Glutamatergic neuron (in vitro differentiated cells): ENCODE results near the gene ANKZF1. TPM values are rescaled to one million over a fixed set of nuclear protein-coding genes. Genes with fewer than 3 reads are reported as not detected.

ENCODE experiments used
- DNase-seq: peaks from one replicate; pipeline ENCODE4 v3.0.0; 2022
- H3K27ac Mint-ChIP-seq: one replicate; pipeline ENCODE4 v1.8.0; 2020; ENCODE audit warnings: mild to moderate bottlenecking, mixed read lengths, inconsistent platforms; ENCODE audit not compliant: unreplicated experiment
- H3K27me3 Mint-ChIP-seq: one replicate; pipeline ENCODE4 v1.8.0; 2020; ENCODE audit warnings: mild to moderate bottlenecking, moderate library complexity, mixed read lengths, inconsistent platforms; ENCODE audit not compliant: unreplicated experiment
- H3K36me3 Mint-ChIP-seq: one replicate; pipeline ENCODE4 v1.8.0; 2020; ENCODE audit warnings: mild to moderate bottlenecking, mixed read lengths, inconsistent platforms; ENCODE audit not compliant: unreplicated experiment
- H3K4me1 Mint-ChIP-seq: one replicate; pipeline ENCODE4 v1.8.0; 2020; ENCODE audit warnings: mild to moderate bottlenecking, low read depth, mixed read lengths, inconsistent platforms; ENCODE audit not compliant: unreplicated experiment
- H3K4me3 Mint-ChIP-seq: one replicate; pipeline ENCODE4 v1.8.0; 2020; ENCODE audit warnings: mild to moderate bottlenecking, mixed read lengths, inconsistent platforms; ENCODE audit not compliant: unreplicated experiment
- H3K9me3 Mint-ChIP-seq: one replicate; pipeline ENCODE4 v1.8.0; 2020; ENCODE audit warnings: mild to moderate bottlenecking, moderate library complexity, mixed read lengths, inconsistent platforms; ENCODE audit not compliant: unreplicated experiment
- CTCF ChIP-seq: fragments of 200-600 bp; sonication (generic); IDR thresholded peaks from one replicate; pipeline ENCODE4 v1.5.0; 2021; ENCODE audit not compliant: partially characterized antibody, unreplicated experiment
- total RNA-seq: library from RNA; stranded (reverse); fragmentation: NEBNext Ultra II Directional; extraction: Animal tissue kit (Norgen Biotek cat#: 25700); gene quantifications from one replicate; pipeline ENCODE4 v1.2.1, GENCODE V29; 2021; ENCODE audit not compliant: unreplicated experiment

The ANKZF1 gene
- total RNA-seq, 1 donor from 2014 or later, result 95.8 TPM

GRCh38 chr2:219223831-219224610 lies 5.6 kb upstream of the ANKZF1 start:
- TF ChIP-seq CTCF, result no peak
- Mint-ChIP-seq H3K9me3 (peaks cover 6% of the 10 kb centered on the region), H3K27me3 (peaks cover 7% of the 10 kb centered on the region), H3K4me3 (no peak overlapping the region), H3K36me3 (peaks cover 5% of the 10 kb centered on the region), H3K27ac (no peak overlapping the region), H3K4me1 (peaks cover 15% of the 10 kb centered on the region)
- no peak for DNase-seq

DNA sequence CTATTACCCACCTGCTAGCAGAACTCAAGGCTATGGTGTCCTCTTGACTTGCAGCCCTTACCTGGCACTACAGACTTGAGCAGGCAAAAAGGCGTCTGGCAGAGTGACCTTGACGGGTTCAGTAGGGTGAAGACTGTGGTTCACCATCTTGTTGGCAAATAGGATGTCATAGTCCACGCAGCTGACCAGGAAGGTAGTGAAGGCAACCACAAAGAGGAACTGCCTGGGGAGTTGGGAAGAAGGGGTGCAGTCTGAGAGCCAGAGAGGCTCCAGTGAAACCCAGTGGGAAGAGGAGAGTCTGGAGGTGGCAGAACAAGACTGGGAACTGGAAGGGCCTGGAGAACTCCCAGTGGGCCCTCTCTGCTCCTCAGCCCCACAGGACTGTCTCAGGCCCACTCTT lies 4.3 kb upstream of the ANKZF1 start:
- Mint-ChIP-seq H3K36me3 (peaks cover 5% of the 10 kb centered on the region), H3K27me3 (peaks cover 11% of the 10 kb centered on the region), H3K4me3 (no peak overlapping the region), H3K4me1 (peaks cover 14% of the 10 kb centered on the region), H3K9me3 (peaks cover 6% of the 10 kb centered on the region), H3K27ac (no peak overlapping the region)
- no peak for DNase-seq
- no peak for TF ChIP-seq CTCF

DNA sequence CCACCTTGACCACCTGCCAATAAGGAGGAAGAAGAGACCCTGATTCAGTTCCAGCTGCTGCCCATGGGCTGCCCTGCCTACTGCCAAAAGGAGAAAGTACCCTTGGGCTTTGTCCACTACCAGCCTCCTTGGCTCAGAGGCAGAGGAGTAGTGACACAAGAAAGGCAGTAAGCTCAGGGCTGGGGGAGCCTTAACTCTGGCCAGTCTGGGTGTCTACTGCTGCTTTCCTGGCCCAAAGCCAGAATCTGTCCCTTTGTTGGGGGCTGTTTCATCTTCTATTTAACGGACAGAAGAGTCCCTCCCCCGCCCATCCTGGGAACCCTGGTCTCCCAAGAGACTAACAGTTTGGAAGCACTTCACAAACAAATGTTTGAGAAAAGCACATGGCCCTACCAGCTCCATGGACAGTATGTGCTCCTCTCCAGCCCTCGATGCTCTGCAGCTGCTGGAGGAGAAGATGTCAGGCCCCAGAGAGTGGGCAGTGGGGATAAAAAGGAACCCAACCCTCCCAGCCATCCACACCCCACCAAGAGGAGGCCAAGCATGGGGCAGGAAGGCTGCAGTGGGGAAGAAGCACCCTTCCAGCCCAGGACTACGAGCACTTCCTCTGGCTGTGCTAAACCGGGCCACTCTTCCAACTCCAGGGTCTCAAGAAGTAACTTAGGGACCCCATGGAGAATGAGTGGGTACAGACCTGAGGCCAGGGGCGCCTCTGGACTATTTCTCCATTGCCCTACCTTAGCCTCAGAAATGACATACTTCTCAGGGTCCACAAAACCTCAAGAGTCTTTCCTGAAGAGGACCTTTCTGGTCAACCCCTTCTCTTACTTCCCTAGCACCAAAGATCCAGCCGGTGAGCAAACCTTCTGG lies 1.3 kb upstream of the ANKZF1 start:
- DNase-seq, result no peak
- Mint-ChIP-seq H3K4me1 (peaks cover 15% of the 10 kb centered on the region), H3K9me3 (peaks cover 6% of the 10 kb centered on the region), H3K36me3 (no peaks in the 10 kb centered on the region), H3K27me3 (peaks cover 5% of the 10 kb centered on the region), H3K27ac (peak overlapping the region; percentile 33), H3K4me3 (peak overlapping the region; percentile 86)
- TF ChIP-seq CTCF, result no peak

DNA sequence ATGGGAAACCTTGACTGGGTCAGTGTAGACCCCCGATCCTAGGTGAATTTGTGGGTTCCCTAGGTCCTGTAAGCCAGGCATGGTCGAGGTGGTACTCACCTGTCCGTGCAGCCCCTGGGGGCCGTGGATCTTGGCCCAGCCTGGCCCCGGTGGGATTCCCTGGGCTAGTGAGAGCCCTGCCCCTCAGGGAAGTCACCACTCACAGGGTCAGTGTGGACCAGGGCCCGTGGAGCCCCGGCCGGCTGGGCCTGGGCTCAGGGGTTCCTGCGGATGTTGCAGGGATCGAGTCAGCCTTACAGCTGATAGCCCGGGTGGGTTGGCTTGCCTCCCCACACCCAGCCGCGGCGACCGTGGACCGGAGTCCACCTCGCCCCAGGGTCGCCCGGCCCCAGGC lies 698 bp upstream of the ANKZF1 start:
- Mint-ChIP-seq H3K27me3 (peaks cover 5% of the 10 kb centered on the region), H3K9me3 (peaks cover 6% of the 10 kb centered on the region), H3K4me1 (peaks cover 15% of the 10 kb centered on the region), H3K36me3 (no peaks in the 10 kb centered on the region), H3K4me3 (peak overlapping the region; percentile 86), H3K27ac (no peak overlapping the region)
- DNase-seq, result peak; percentile 24
- TF ChIP-seq CTCF, result no peak
